ENCODE data around the gene PAK1IP1. TPM values are rescaled to one million over a fixed set of nuclear protein-coding genes. Genes with fewer than 3 reads are reported as not detected.
"Not testable (repeated sequence)": the region's sequence is repeated elsewhere in the genome, so short reads cannot be mapped to it uniquely, and the experiment has no call there.

PAK1IP1 gene
- total RNA-seq, 1 donor from 2014 or later, result 12.3 TPM

GRCh38 chr6:10687582-10687981 is 7.2 kb upstream of the PAK1IP1 start:
- no peak for DNase-seq (ENCODE audit: low spot score)
- intact Hi-C loops (cut with DNase I), result no loop called here
- ATAC-seq, result no peak

DNA sequence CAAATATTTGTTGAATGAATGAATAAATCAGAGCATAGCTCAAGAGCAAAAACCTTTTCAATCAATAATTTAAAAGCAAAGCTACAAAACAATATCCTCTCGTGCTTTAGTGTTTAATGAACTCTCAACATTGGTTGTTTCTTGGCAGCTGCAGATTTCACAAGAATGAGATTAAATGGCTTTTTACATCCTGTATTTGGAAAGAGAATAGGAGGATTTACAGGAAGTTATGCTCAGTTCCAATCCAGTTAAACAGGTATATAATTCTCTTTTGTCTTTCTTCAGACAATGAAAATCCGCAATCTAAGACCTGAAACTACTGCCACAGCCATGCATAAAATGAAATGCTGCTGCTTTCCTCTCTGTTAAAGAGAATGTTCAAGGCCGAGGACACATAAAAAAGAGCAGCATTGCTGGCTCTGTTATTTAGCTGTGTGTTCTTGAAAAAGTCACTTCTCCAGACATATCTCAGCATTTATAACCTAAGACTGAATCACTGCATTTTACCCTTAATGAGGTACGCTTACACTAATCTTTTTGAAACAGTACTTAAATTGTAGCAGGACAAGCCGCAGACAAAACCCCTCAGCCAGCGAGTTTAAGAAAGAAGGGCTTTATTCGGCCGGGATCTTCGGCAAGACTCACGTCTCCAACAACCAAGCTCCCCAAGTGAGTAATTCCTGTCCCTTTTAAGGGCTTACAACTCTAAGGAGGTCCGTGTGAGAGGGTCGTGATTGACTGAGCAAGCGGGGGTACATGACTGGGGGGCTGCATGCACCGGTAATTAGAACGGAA is 3.9 kb upstream of the PAK1IP1 start:
- intact Hi-C loops (cut with DNase I), result loop anchor here (10.0 kb wide), 1 partner anchor 54 kb away; the partner anchor contains the start of gene TMEM14B
- DNase-seq (ENCODE audit: low spot score), result no peak

DNA sequence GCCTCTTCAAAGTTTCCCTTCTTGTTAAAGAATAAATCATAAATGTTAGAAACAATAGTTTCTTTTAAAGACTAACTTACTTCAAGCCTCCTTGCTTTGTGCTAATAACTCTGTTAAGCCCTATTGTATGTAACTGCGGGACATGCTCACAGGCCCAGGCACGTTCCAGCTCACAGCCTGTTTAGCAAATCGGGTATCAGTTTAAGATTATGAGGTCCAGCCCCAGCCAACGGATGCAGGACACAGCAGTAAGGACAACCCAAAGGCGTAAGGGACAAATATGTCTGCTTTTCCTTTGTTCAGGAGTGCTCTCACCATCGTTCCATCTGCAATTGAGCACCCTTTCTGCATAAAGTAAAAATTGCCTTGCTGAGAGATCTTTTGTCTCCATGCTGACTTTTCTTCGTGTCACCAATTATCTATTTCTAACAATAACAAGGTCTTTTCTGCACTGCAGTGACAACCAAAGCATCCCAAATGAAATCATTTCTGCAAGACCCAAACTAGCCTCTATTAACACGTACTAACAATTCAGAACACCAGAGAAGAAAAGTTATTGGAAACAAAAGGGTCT is 1.7 kb upstream of the PAK1IP1 start:
- no peak for ATAC-seq
- intact Hi-C loops (cut with DNase I), result loop anchor here (10.0 kb wide), 1 partner anchor 52 kb away; the partner anchor contains the start of gene TMEM14B
- DNase-seq (ENCODE audit: low spot score), result no peak

More for the DNA sequence above, 3.9 kb upstream of the PAK1IP1 start:
- ATAC-seq, result no peak

DNA sequence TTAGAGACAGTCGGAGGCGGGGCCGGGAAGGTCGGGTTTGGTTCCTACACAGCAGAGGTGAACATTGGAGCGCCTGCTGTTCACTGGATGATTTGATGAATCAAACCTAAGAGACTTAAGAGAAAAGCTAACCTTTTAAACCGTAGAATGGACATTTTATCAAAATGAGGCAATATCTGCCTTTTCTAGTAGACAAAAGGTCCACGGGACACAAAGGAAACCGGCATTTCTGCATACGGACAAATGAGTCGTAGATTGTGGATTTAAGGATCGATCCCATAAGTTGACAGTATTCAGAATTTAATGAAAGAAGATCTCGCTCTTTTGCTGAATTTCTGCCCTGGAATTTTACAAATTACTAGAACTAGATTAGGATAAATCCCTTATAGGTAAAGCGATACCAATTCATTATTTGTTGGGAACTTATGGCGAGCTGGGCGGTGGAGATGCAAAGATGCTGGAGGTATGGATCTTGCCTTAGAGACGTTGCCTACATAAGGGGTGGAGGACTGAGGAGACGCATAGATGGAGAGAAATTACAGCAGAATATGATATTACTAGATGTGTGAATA is 400 bp downstream of the PAK1IP1 start:
- no peak for DNase-seq (ENCODE audit: low spot score)
- intact Hi-C loops (cut with DNase I), result loop anchor here (10.0 kb wide), 1 partner anchor 50 kb away; the partner anchor contains the start of gene TMEM14B
- no peak for ATAC-seq

DNA sequence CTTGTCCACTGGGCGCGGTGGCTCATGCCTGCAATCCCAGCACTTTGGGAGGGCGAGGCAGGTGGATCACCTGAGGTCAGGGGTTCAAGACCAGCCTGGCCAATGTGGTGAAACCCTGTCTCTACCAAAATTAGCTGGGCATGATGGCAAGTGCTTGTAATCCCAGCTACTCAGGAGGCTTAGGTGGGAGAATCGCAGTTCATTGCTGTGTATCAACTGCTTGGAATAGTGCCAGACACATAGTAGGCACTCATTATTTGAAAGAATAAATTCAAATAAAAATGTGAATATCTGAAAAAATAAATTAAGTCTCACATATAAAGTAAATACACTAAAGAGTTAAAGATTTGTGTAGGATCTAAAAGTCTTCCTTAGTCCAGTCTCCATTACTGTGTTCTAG is 1.9 kb downstream of the PAK1IP1 start:
- intact Hi-C loops (cut with DNase I), result loop anchor here (10.0 kb wide), 1 partner anchor 48 kb away; the partner anchor contains the start of gene TMEM14B
- no peak for DNase-seq (ENCODE audit: low spot score)
- no peak for ATAC-seq

- intact Hi-C loops (cut with DNase I), result no loop called here
- ATAC-seq (no peak), DNase-seq (ENCODE audit: low spot score) (no peak)
Measured at GRCh38 chr6:10713962-10714361, 19.2 kb downstream of the PAK1IP1 start.

DNA sequence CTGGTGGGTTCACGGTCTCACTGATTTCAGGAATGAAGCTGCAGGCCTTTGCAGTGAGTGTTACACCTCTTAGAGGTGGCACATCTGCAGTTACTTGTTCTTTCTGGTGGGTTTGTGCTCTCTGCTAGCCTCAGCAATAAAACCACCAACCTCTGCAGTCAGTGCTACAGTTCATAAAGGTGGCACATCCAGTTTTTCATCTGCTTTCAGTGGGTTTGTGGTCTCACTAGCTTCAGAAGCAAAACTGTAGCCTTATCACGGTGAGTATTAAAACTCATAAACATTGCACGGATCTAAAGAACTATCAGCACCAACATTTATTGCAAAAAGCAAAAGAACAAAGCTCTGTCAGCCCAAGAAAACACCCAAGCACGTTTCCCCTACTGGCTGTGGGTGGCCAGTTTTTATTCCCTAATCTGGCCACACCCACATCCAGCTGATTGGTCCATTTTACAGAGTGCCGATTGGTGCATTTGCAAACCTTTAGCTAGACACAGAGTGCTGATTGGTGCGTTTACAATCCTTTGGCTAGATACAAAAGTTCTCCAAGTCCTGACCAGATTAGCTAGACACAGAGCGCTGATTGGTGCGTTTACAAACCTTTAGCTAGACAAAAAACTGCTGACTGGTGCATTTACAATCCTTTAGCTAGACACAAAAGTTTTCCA is 24.7 kb downstream of the PAK1IP1 start:
- intact Hi-C loops (cut with DNase I), result no loop called here
- ATAC-seq, result no peak
- DNase-seq (ENCODE audit: low spot score), result no peak

DNA sequence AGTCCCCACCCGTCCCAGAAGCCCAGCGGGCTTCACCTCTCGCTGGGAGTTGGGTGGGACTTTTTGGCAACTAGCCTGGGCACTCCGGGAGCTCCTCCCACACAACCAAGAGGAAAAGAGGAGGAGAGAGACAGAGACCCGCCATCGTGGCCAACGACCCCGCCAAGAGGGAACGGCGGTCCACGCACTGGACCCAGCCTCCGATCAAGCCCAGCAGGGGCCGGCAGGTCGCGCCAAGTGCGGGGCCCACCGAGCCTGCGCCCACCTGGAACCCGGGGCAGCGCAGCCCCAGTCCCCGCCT is 25.1 kb downstream of the PAK1IP1 start:
- intact Hi-C loops (cut with DNase I), result no loop called here
- DNase-seq (ENCODE audit: low spot score), result peak; percentile 67
- ATAC-seq, result no peak

- ATAC-seq, result no peak
- DNase-seq (ENCODE audit: low spot score), result peak; percentile 64
Measured at GRCh38 chr6:10720265-10720959, 25.6 kb downstream of the PAK1IP1 start.

DNA sequence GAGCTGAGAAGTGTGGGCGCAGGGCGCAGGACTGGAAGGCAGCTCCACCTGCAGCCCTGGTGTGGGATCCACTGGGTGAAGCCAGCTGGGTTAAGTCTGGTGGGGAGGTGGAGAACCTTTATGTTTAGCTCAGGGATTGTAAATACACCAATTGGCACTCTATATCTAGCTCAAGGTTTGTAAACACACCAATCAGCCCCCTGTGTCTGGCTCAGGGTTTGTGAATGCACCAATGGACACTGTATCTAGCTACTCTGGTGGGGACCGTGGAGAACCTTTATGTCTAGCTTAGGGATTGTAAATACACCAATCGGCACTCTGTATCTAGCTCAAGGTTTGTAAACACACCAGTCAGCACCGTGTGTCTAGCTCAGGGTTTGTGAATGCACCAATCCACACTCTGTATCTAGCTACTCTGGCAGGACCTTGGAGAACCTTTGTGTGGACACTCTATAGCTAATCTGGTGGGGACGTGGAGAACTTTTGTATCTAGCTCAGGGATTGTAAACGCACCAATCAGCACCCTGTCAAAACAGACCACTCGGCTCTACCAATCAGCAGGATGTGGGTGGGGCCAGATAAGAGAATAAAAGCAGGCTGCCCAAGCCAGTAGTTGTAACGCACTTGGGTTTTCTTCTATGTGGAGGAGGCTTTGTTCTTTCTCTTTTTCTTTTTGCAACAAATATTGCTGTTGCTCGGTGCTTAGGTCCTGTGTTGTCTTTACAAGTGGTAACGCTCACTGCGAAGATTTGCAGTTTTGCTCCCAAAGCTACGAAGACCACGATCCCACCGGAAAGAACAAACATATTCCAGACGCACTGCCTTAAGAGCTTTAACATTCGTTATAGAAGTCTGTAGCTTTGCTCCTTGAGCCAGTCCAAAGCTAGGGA is 26.4 kb downstream of the PAK1IP1 start:
- DNase-seq (ENCODE audit: low spot score); ATAC-seq; intact Hi-C loops (cut with DNase I): not testable (repeated sequence)

More at GRCh38 chr6:10720265-10720959, 25.6 kb downstream of the PAK1IP1 start:
- intact Hi-C loops (cut with DNase I), result no loop called here

DNA sequence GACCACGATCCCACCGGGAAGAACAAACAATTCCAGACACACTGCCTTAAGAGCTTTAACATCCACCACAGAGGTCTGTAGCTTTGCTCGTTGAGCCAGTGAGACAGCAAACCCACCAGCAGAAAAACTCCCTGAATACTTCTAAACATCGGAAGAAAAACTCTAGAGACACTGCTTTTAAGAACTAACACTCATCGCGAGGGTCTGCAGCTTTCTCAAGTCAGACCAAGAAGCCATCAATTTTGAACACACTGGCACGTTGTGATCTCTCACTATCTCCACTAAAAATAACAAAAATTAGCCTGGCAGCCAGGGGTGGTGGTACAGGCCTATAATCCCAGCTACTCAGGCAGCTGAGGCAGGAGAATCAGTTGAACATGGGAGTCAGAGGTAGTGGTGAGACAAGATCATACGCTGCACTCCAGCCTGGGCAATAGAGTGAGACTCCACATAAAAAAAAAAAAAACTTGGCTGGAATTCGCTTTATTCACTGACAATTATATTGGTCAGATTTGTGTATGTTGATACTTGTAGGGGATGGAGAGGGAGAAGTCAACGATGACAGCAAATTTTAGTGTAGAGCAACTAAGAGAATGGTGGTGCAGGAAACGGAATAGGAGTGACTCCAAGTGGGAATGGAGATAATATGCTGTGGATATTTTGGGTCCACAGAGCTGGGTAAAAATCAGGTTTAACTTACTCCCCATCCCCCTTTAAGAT is 27.2 kb downstream of the PAK1IP1 start:
- no peak for ATAC-seq
- DNase-seq (ENCODE audit: low spot score), result no peak
- intact Hi-C loops (cut with DNase I), result no loop called here

DNA sequence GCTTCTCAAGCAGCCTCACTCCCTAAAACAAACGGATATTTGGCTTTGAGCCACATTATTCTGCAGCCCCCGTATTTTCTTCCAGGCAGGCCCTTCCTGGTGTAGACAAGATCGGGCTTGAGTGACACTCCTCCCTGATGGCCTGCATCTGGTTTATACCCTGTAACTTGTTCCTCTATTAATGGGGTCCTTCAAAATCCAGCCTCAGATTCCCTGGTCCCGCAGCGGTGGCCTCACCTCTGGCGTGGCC is 27.7 kb downstream of the PAK1IP1 start:
- intact Hi-C loops (cut with DNase I), result no loop called here
- ATAC-seq, result no peak
- DNase-seq (ENCODE audit: low spot score), result no peak

DNA sequence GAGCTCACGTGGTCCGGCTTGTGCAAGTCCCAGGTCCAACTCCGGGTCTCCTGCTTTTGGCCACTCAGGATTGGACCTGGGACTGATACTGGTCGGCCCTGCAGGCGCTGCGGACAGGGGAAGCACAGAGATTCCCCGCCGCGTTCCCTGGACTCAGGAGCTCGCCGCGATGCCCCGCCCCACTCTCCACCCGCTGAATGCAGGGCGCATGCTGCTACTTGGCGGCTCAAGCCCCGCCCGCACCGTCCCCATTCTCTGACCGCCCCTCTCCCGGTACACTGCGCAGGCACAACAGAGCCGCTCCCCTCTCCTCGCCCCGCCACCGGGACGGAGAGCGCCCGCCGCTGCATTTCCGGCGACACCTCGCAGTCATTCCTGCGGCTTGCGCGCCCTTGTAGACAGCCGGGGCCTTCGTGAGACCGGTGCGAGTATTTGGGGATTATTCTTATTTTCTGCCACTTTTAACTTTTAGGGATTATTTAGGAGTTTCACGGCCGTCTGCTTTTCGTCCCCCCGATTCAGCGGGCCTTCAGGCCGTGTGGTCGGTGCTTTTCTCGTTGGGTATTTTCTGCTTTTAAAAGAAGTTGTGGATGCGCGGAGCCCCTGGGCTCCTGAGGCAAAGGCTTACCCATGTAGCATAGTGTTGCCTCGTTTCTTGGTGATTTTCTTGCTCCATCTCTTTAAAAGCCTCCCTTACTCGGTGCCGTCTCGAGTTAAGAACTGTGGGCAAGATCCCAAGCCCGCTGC is 28.2 kb downstream of the PAK1IP1 start, which contains the start of gene TMEM14C:
TMEM14C (plus strand) TSS at position 251 of the 747 bp plus-strand sequence. CDS start 1,544 bp downstream, outside the sequence.
- DNase-seq (ENCODE audit: low spot score), result peak; percentile 99
- intact Hi-C loops (cut with DNase I), result no loop called here
- ATAC-seq, result peak; percentile 99

DNA sequence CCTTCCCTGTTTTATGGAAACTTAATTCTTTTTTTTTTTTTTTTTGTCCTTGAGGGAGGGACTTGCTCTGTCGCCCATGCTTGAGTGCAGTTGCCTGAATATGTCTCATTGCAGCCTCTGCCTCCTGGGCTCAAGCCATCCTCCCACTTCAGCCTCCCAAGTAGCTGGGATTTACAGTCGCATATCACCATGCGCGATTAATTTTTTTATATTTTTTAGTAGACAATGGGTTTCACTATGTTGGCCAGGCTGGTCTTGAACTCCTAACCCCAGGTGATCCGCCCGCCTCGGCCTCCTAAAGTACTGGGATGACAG is 28.8 kb downstream of the PAK1IP1 start:
- intact Hi-C loops (cut with DNase I), result no loop called here
- DNase-seq (ENCODE audit: low spot score), result no peak
- peak; percentile 0 for ATAC-seq

DNA sequence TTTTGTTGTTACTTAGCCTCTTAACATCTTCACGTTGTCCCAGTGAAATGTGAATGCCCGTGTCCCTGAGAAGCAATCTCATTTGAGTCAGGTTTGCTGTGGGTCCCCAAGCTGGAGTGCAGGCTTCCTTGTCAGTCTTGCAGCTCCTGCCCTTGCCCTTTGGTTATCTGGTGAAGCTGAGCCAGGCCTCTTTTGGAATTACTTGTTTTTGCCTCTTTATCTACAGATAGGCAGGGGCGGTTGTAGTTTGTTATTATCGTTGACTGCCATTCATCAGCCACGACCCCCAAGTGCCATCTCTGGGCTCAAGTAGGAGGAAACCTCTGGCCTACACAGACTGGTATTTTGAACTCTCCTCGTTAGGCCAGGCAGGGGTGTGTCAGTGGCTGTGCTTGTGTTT is 30.3 kb downstream of the PAK1IP1 start:
- no peak for ATAC-seq
- intact Hi-C loops (cut with DNase I), result no loop called here
- no peak for DNase-seq (ENCODE audit: low spot score)

- ATAC-seq (no peak), DNase-seq (ENCODE audit: low spot score) (no peak)
- intact Hi-C loops (cut with DNase I), result no loop called here
Measured at GRCh38 chr6:10725716-10726115, 30.9 kb downstream of the PAK1IP1 start.

DNA sequence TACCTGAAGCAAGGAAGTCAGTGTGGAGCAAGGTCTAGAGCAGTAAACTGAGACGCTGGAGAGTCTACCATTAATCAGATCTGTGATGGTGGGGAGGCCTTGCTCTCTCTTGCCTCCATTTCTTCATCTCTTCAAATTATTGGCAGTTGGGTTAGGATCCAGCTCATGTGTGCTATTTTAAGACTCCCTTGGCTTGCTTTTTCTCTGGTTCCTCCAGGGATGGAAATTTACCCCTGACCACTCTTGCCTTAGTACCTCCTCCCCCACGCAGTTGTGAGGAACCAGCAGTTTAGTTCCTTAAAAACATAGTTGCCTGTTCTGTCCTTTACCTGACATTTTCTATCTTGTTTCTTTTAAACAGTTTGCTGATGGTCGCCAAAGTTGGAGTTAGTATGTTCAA is 35.5 kb downstream of the PAK1IP1 start:
- intact Hi-C loops (cut with DNase I), result no loop called here
- ATAC-seq (no peak), DNase-seq (ENCODE audit: low spot score) (no peak)
